H1 (cell line): Measurements from ENCODE around the gene KIF26A. TPM values are rescaled to one million over a fixed set of nuclear protein-coding genes. Genes with fewer than 3 reads are reported as not detected.

Experiments used
- CTCF ChIA-PET: fragments of 300-600 bp; sonication (Branson Sonifier 250); formaldehyde crosslinking; loops from one replicate; lab custom pipeline; 2021; ENCODE audit not compliant: partially characterized antibody; lab: Charles Lee
- POLR2A ChIA-PET: fragments of 300-600 bp; sonication (Branson Sonifier 250); formaldehyde crosslinking; loops from one replicate; lab custom pipeline; 2021; ENCODE audit warnings: inconsistent platforms; ENCODE audit not compliant: partially characterized antibody; lab: Charles Lee
- DNase-seq, 2 experiments: peaks; one replicate each; pipeline versions ENCODE4 v3.0.0 to v3.0.0-alpha.2; 2010 to 2022; ENCODE audit warnings: low spot score in 2 of 2, low read depth in 1 of 2, mixed read lengths in 1 of 2
- FAIRE-seq: peaks from 2 replicates; lab custom pipeline; 2011; peaks lifted over from hg19 to GRCh38; lab: Jason Lieb, UNC
- H2AFZ ChIP-seq: 2 replicates; pipeline ENCODE4 v1.8.1; 2012; ENCODE audit warnings: low read length, inconsistent platforms
- H2AK5ac ChIP-seq: 2 replicates; pipeline ENCODE4 v1.6.1; 2013; ENCODE audit warnings: low read depth, low read length
- H2BK120ac ChIP-seq: replicated peaks from 2 replicates; pipeline ENCODE3; 2013; ENCODE audit warnings: low read depth, low read length, inconsistent platforms
- H2BK12ac ChIP-seq: 2 replicates; pipeline ENCODE4 v1.6.1; 2013; ENCODE audit warnings: low read depth, low read length
- H2BK15ac ChIP-seq: 2 replicates; pipeline ENCODE4 v1.6.1; 2013; ENCODE audit warnings: low read length
- H2BK20ac ChIP-seq: 2 replicates; pipeline ENCODE4 v1.6.1; 2013; ENCODE audit warnings: low read length
- H2BK5ac ChIP-seq: 2 replicates; pipeline ENCODE4 v1.6.1; 2013; ENCODE audit warnings: low read depth, low read length
- H3K14ac ChIP-seq: 2 replicates; pipeline ENCODE4 v1.6.1; 2013; ENCODE audit warnings: inconsistent platforms; ENCODE audit not compliant: insufficient read length
- H3K18ac ChIP-seq: 2 replicates; pipeline ENCODE4 v1.6.1; 2013; ENCODE audit warnings: low read length; ENCODE audit errors: extremely low read depth
- H3K23ac ChIP-seq: 2 replicates; pipeline ENCODE4 v1.6.1; 2013; ENCODE audit warnings: inconsistent platforms; ENCODE audit not compliant: insufficient read length
- H3K23me2 ChIP-seq: 2 replicates; pipeline ENCODE4 v1.6.1; 2013; ENCODE audit warnings: low read depth, low read length
- H3K27ac ChIP-seq: 2 replicates; pipeline ENCODE4 v1.6.1; 2011; ENCODE audit warnings: low read depth, low read length, inconsistent platforms
- H3K27me3 ChIP-seq, 4 experiments: replicated peaks in 1 of 4; 1 replicate in 1 of 4; 2 replicates in 3 of 4; pipeline versions ENCODE4 v1.6.1 to v1.8.1; 2011 to 2013; ENCODE audit warnings: low read length in 3 of 4, mild to moderate bottlenecking in 3 of 4, inconsistent platforms in 2 of 4, mixed read lengths in 2 of 4, moderate library complexity in 1 of 4; ENCODE audit not compliant: control insufficient read depth in 3 of 4, insufficient read depth in 3 of 4; ENCODE audit errors: extremely low read depth in 1 of 4
- H3K36me3 ChIP-seq, 4 experiments: 2 replicates each; pipeline versions ENCODE4 v1.6.1 to v1.8.1; 2011 to 2013; ENCODE audit warnings: mild to moderate bottlenecking in 4 of 4, low read length in 3 of 4, moderate library complexity in 2 of 4, control low read depth in 1 of 4, inconsistent platforms in 1 of 4; ENCODE audit not compliant: insufficient read depth in 4 of 4, control insufficient read depth in 2 of 4
- H3K4ac ChIP-seq: replicated peaks from 2 replicates; pipeline ENCODE3; 2013; ENCODE audit warnings: low read length, low read depth, mixed read lengths, inconsistent platforms; ENCODE audit not compliant: insufficient read length
- H3K4me1 ChIP-seq, 4 experiments: replicated peaks in 1 of 4; 1 replicate in 1 of 4; 2 replicates in 3 of 4; pipeline versions ENCODE4 v1.6.1 to v1.8.1; 2011 to 2013; ENCODE audit warnings: low read length in 3 of 4, inconsistent platforms in 2 of 4, mixed read lengths in 1 of 4; ENCODE audit not compliant: insufficient read depth in 4 of 4, control insufficient read depth in 3 of 4
- H3K4me2 ChIP-seq, 2 experiments: 2 replicates each; pipeline versions ENCODE4 v1.6.1 to v1.8.1; 2011 to 2013; ENCODE audit warnings: low read depth in 2 of 2, low read length in 2 of 2, control low read depth in 1 of 2, inconsistent platforms in 1 of 2, mild to moderate bottlenecking in 1 of 2; ENCODE audit not compliant: insufficient read depth in 1 of 2
- H3K4me3 ChIP-seq, 4 experiments: fragments of 200-600, 300-600 bp in 1 of 4; sonication (generic), shearing (Covaris generic), sonication (Bioruptor Twin) in 1 of 4; 2 replicates each; pipeline versions ENCODE4 v1.5.1 to v1.8.1; 2011 to 2016; ENCODE audit warnings: low read length in 4 of 4, low read depth in 3 of 4, control low read depth in 2 of 4, inconsistent platforms in 2 of 4, mild to moderate bottlenecking in 2 of 4, mixed read lengths in 1 of 4, moderate library complexity in 1 of 4; ENCODE audit not compliant: insufficient read depth in 2 of 4; ENCODE audit errors: extremely low read depth in 1 of 4
- H3K56ac ChIP-seq: replicated peaks from 2 replicates; pipeline ENCODE3; 2013; ENCODE audit warnings: low read depth, mild to moderate bottlenecking, mixed read lengths, low read length, inconsistent platforms; ENCODE audit not compliant: insufficient read length
- H3K79me1 ChIP-seq: 2 replicates; pipeline ENCODE4 v1.6.1; 2013; ENCODE audit warnings: low read depth, low read length, control low read depth
- H3K79me2 ChIP-seq, 2 experiments: 2 replicates each; pipeline versions ENCODE4 v1.6.1 to v1.8.1; 2012 to 2013; ENCODE audit warnings: low read length in 2 of 2, mild to moderate bottlenecking in 2 of 2, inconsistent platforms in 1 of 2; ENCODE audit not compliant: insufficient read depth in 2 of 2, control insufficient read depth in 1 of 2
- H3K9ac ChIP-seq, 4 experiments: replicated peaks in 1 of 4; 1 replicate in 1 of 4; 2 replicates in 3 of 4; pipeline versions ENCODE4 v1.6.1 to v1.8.1; 2011 to 2013; ENCODE audit warnings: low read depth in 3 of 4, low read length in 3 of 4, control low read depth in 2 of 4, mild to moderate bottlenecking in 2 of 4, moderate library complexity in 2 of 4, inconsistent platforms in 1 of 4; ENCODE audit errors: extremely low read depth in 1 of 4
- H3K9me3 ChIP-seq, 2 experiments: 2 replicates each; pipeline versions ENCODE4 v1.6.1 to v1.8.1; 2012 to 2013; ENCODE audit warnings: mild to moderate bottlenecking in 2 of 2, moderate library complexity in 2 of 2, control low read depth in 1 of 2, inconsistent platforms in 1 of 2, low read depth in 1 of 2, low read length in 1 of 2, mixed read lengths in 1 of 2; ENCODE audit not compliant: insufficient read depth in 2 of 2
- H4K20me1 ChIP-seq, 2 experiments: replicated peaks in 1 of 2; 2 replicates each; pipeline versions ENCODE3 to v1.8.1; 2011 to 2013; ENCODE audit warnings: inconsistent platforms in 2 of 2, low read length in 2 of 2, mild to moderate bottlenecking in 1 of 2; ENCODE audit not compliant: insufficient read depth in 2 of 2, control insufficient read depth in 1 of 2
- H4K5ac ChIP-seq: 2 replicates; pipeline ENCODE4 v1.6.1; 2013; ENCODE audit warnings: low read length, low read depth, mixed read lengths, inconsistent platforms; ENCODE audit not compliant: insufficient read length
- H4K8ac ChIP-seq: 2 replicates; pipeline ENCODE4 v1.8.0; 2013; ENCODE audit warnings: mild to moderate bottlenecking, moderate library complexity, low read length, inconsistent platforms; ENCODE audit not compliant: insufficient read depth; ENCODE audit errors: extremely low read depth
- H4K91ac ChIP-seq: replicated peaks from 2 replicates; pipeline ENCODE3; 2013; ENCODE audit warnings: low read length, mixed read lengths, inconsistent platforms; ENCODE audit not compliant: insufficient read length
- WGBS, 2 experiments: shearing (Covaris generic) in 1 of 2; methylation state at CpG; one replicate each; pipeline versions ENCODE4 v1.1.6 to v1.1.7; 2013 to 2015; ENCODE audit warnings: low lambda C conversion rate in 2 of 2, mixed read lengths in 2 of 2, inconsistent platforms in 1 of 2, low coverage in 1 of 2, missing lambda C conversion rate in 1 of 2; ENCODE audit not compliant: insufficient replicate concordance in 2 of 2, insufficient coverage in 1 of 2, insufficient read length in 1 of 2; ENCODE audit errors: extremely low coverage in 1 of 2, missing lambda C conversion rate in 1 of 2; 5-methylcytosine and 5-hydroxymethylcytosine counted together
- polyA plus RNA-seq, 7 experiments: library from polyadenylated mRNA; depleted of rRNA in 3 of 7; stranded (reverse) in 5 of 7; unstranded in 2 of 7; fragments of >200 nt in 5 of 7; fragments of 200-250 nt in 2 of 7; gene quantifications; 1 replicate in 5 of 7; 2 replicates in 1 of 7; 4 replicates in 1 of 7; pipeline versions ENCODE4 v1.2.1 to v1.2.3, GENCODE V29; 2011 to 2013; ENCODE audit warnings: missing spikeins in 2 of 7, mixed read lengths in 2 of 7
- total RNA-seq: library from RNA; stranded (reverse); fragmentation: NEBNext Ultra II Directional; extraction: Animal tissue kit (Norgen Biotek cat#: 25700); gene quantifications from 2 replicates; pipeline ENCODE4 v1.2.1, GENCODE V29; 2021

KIF26A gene
- total and polyA plus RNA-seq, 2 of the 8 experiments (the other 6 are each of a cell fraction or from before 2014, with no cell fraction given): 11.5 to 41.6 TPM

GRCh38 chr14:104183796-104184195, 45.4 kb downstream of the KIF26A start:
- H3K4me1 ChIP-seq: no peaks in the 10 kb centered on the region; a peak in 2 of 7 replicates
- H3K4me3 ChIP-seq: no peak overlapping the region
- ChIA-PET POLR2A (interaction anchor here (0.8 kb wide), 1 partner anchor 33 kb away, joined by 3 read pairs; no protein-coding TSS in a partner anchor), CTCF (no interaction called here)
- no peak overlapping the region for H2AK5ac ChIP-seq
- no peak overlapping the region for H3K18ac ChIP-seq
- no peak overlapping the region for H3K27ac ChIP-seq
- FAIRE-seq (no peak), DNase-seq (no peak)
- no peak overlapping the region for H2BK20ac ChIP-seq
- H3K4me2 ChIP-seq: no peak overlapping the region
- no peak overlapping the region for H3K14ac ChIP-seq
- no peak overlapping the region for H3K9ac ChIP-seq
- no peak overlapping the region for H3K56ac ChIP-seq
- H3K79me1 ChIP-seq: no peaks in the 10 kb centered on the region
- H3K23me2 ChIP-seq: no peaks in the 10 kb centered on the region
- no peak overlapping the region for H2BK5ac ChIP-seq
- WGBS, 2 experiments: 78% methylated on average over 7 of the region's 13 CpGs; no CpG with 5 or more reads in 1 of the 2 experiments
- no peak overlapping the region; the same call in 1 of the 2 replicates for H4K8ac ChIP-seq
- no peaks in the 10 kb centered on the region for H3K27me3 ChIP-seq
- no peaks in the 10 kb centered on the region for H4K20me1 ChIP-seq
- H3K79me2 ChIP-seq: no peaks in the 10 kb centered on the region
- no peak overlapping the region for H3K23ac ChIP-seq
- no peak overlapping the region for H4K5ac ChIP-seq
- no peak overlapping the region for H2BK12ac ChIP-seq
- H2BK15ac ChIP-seq: no peak overlapping the region
- H3K36me3 ChIP-seq: peaks cover 0 to 4% (median 0%) of the 10 kb centered on the region in 4 experiments; a peak in 1 of 8 replicates
- H4K91ac ChIP-seq: no peak overlapping the region
- no peaks in the 10 kb centered on the region for H3K9me3 ChIP-seq
- H2BK120ac ChIP-seq: no peak overlapping the region
- H3K4ac ChIP-seq: no peak overlapping the region
- H2AFZ ChIP-seq: no peak overlapping the region
